ENCODE measurements around the gene PSMD11.
"Not testable (repeated sequence)": the region's sequence is repeated elsewhere in the genome, so short reads cannot be mapped to it uniquely, and the experiment has no call there.

DNA sequence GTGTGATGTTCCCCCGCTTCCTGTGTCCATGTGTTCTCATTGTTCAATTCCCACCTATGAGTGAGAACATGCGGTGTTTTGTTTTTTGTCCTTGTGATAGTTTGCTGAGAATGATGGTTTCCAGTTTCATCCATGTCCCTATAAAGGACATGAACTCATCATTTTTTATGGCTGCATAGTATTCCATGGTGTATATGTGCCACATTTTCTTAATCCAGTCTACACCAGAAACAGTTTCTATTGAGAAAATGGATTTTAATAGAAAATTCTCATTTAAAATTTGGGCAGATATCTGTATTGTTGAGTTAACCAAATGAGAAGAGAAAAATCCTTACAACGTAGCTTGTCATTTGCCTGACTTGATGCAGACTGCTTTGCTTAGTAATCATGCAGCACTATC lies 34.2 kb upstream of the PSMD11 start:
- TF ChIP-seq, protein P1, sequence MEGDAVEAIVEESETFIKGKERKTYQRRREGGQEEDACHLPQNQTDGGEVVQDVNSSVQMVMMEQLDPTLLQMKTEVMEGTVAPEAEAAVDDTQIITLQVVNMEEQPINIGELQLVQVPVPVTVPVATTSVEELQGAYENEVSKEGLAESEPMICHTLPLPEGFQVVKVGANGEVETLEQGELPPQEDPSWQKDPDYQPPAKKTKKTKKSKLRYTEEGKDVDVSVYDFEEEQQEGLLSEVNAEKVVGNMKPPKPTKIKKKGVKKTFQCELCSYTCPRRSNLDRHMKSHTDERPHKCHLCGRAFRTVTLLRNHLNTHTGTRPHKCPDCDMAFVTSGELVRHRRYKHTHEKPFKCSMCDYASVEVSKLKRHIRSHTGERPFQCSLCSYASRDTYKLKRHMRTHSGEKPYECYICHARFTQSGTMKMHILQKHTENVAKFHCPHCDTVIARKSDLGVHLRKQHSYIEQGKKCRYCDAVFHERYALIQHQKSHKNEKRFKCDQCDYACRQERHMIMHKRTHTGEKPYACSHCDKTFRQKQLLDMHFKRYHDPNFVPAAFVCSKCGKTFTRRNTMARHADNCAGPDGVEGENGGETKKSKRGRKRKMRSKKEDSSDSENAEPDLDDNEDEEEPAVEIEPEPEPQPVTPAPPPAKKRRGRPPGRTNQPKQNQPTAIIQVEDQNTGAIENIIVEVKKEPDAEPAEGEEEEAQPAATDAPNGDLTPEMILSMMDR (IDR thresholded peaks at IDR 0.05): not testable (repeated sequence)
- TF ChIP-seq POLR2A (IDR thresholded peaks at IDR 0.05): not testable (repeated sequence)

Data from uterus (tissue), 2 donors.